Osteocyte (in vitro differentiated cells): ENCODE data around the gene GNE. TPM values are rescaled to one million over a fixed set of nuclear protein-coding genes. Genes with fewer than 3 reads are reported as not detected.
"Not testable (repeated sequence)": the region's sequence is repeated elsewhere in the genome, so short reads cannot be mapped to it uniquely, and the experiment has no call there.

Experiments used
- DNase-seq: peaks from one replicate; pipeline ENCODE4 v3.0.0; 2021; ENCODE audit warnings: mixed read lengths; ENCODE audit not compliant: unreplicated experiment; ENCODE audit errors: extremely low spot score
- H3K27ac Mint-ChIP-seq: one replicate; pipeline ENCODE4 v1.8.0; 2021; ENCODE audit warnings: mild to moderate bottlenecking, mixed read lengths; ENCODE audit not compliant: unreplicated experiment
- H3K27me3 Mint-ChIP-seq: one replicate; pipeline ENCODE4 v1.8.0; 2021; ENCODE audit warnings: mixed read lengths; ENCODE audit not compliant: unreplicated experiment
- H3K36me3 Mint-ChIP-seq: one replicate; pipeline ENCODE4 v1.8.0; 2021; ENCODE audit warnings: mixed read lengths; ENCODE audit not compliant: unreplicated experiment
- H3K4me1 Mint-ChIP-seq: one replicate; pipeline ENCODE4 v1.8.0; 2021; ENCODE audit warnings: mixed read lengths; ENCODE audit not compliant: unreplicated experiment
- H3K4me3 Mint-ChIP-seq: one replicate; pipeline ENCODE4 v1.8.0; 2021; ENCODE audit warnings: mild to moderate bottlenecking, moderate library complexity, mixed read lengths; ENCODE audit not compliant: unreplicated experiment
- H3K9me3 Mint-ChIP-seq: one replicate; pipeline ENCODE4 v1.8.0; 2021; ENCODE audit warnings: mixed read lengths; ENCODE audit not compliant: unreplicated experiment
- CTCF ChIP-seq: fragments of 200-600 bp; sonication (generic); IDR thresholded peaks from 2 replicates; pipeline ENCODE4 v1.5.0; 2021; ENCODE audit warnings: antibody characterized with exemption, mild to moderate bottlenecking, moderate library complexity
- total RNA-seq: library from RNA; stranded (reverse); gene quantifications from 2 replicates; pipeline ENCODE4 v1.2.1, GENCODE V29; 2021

GNE gene
- total RNA-seq, 1 donor from 2014 or later: 16.9 TPM

- Mint-ChIP-seq H3K4me1 (no peaks in the 10 kb centered on the region), H3K36me3 (no peaks in the 10 kb centered on the region), H3K9me3 (no peaks in the 10 kb centered on the region), H3K27me3 (peaks cover 13% of the 10 kb centered on the region), H3K27ac (no peak overlapping the region), H3K4me3 (no peak overlapping the region)
- DNase-seq: no peak
- TF ChIP-seq CTCF: no peak
Measured at GRCh38 chr9:36177571-36177970, 80.7 kb downstream of the GNE start.

GRCh38 chr9:36176496-36176895 lies 81.8 kb downstream of the GNE start:
- H3K9me3 Mint-ChIP-seq, H3K36me3 Mint-ChIP-seq, H3K4me1 Mint-ChIP-seq, H3K4me3 Mint-ChIP-seq, H3K27ac Mint-ChIP-seq, DNase-seq: not testable (repeated sequence)
- peaks cover 13% of the 10 kb centered on the region for H3K27me3 Mint-ChIP-seq

GRCh38 chr9:36175209-36175608 lies 83.0 kb downstream of the GNE start:
- not testable (repeated sequence) for H3K9me3 Mint-ChIP-seq, H3K36me3 Mint-ChIP-seq, H3K27me3 Mint-ChIP-seq, H3K27ac Mint-ChIP-seq, DNase-seq, H3K4me1 Mint-ChIP-seq, H3K4me3 Mint-ChIP-seq

- H3K36me3 Mint-ChIP-seq: no peaks in the 10 kb centered on the region
- H3K9me3 Mint-ChIP-seq: no peaks in the 10 kb centered on the region
- no peak overlapping the region for H3K4me3 Mint-ChIP-seq
- H3K27ac Mint-ChIP-seq: no peak overlapping the region
- H3K27me3 Mint-ChIP-seq: peaks cover 2% of the 10 kb centered on the region
- no peak for TF ChIP-seq CTCF
- no peak for DNase-seq
- no peaks in the 10 kb centered on the region for H3K4me1 Mint-ChIP-seq
Measured at GRCh38 chr9:36174731-36175130, 83.5 kb downstream of the GNE start.

- H3K4me1 Mint-ChIP-seq: no peaks in the 10 kb centered on the region
- no peaks in the 10 kb centered on the region for H3K9me3 Mint-ChIP-seq
- no peak for TF ChIP-seq CTCF
- no peak for DNase-seq
- H3K4me3 Mint-ChIP-seq: no peak overlapping the region
- no peak overlapping the region for H3K27ac Mint-ChIP-seq
- H3K36me3 Mint-ChIP-seq: no peaks in the 10 kb centered on the region
- peaks cover 2% of the 10 kb centered on the region for H3K27me3 Mint-ChIP-seq
Measured at GRCh38 chr9:36174271-36174670, 84.0 kb downstream of the GNE start.

- no peak overlapping the region for H3K4me3 Mint-ChIP-seq
- no peak for DNase-seq
- H3K9me3 Mint-ChIP-seq: no peaks in the 10 kb centered on the region
- H3K4me1 Mint-ChIP-seq: no peaks in the 10 kb centered on the region
- H3K27me3 Mint-ChIP-seq: no peaks in the 10 kb centered on the region
- no peaks in the 10 kb centered on the region for H3K36me3 Mint-ChIP-seq
- TF ChIP-seq CTCF: no peak
- H3K27ac Mint-ChIP-seq: no peak overlapping the region
Measured at GRCh38 chr9:36173861-36174260, 84.4 kb downstream of the GNE start.
